Activated naive CD4-positive, alpha-beta T cell treated with Interleukin-2 at 50 U/mL for 16 hours (primary cell): ENCODE data around the gene SLC12A2.

Source experiments
- DNase-seq: peaks from one replicate; pipeline ENCODE4 v3.0.0-alpha.2; 2020

SLC12A2 gene

GRCh38 chr5:128083033-128083810 is at the start of gene SLC12A2:
SLC12A2 (plus strand) TSS chr5:128083766; CDS start chr5:128083955, 189 bp downstream.
- DNase-seq: peak; percentile 89

GRCh38 chr5:128035689-128036088 is 47.9 kb upstream of the SLC12A2 start:
- no peak for DNase-seq

- DNase-seq: no peak
Observed at GRCh38 chr5:128036950-128037349, 46.6 kb upstream of the SLC12A2 start.

- no peak for DNase-seq
Observed at GRCh38 chr5:128038643-128039042, 44.9 kb upstream of the SLC12A2 start.

- DNase-seq: no peak
Observed at GRCh38 chr5:128040927-128041326, 42.6 kb upstream of the SLC12A2 start.

- no peak for DNase-seq
Observed at GRCh38 chr5:128052780-128053179, 30.8 kb upstream of the SLC12A2 start.

GRCh38 chr5:128053291-128053954 is 30.1 kb upstream of the SLC12A2 start:
- DNase-seq: no peak

GRCh38 chr5:128060644-128061385 is 22.8 kb upstream of the SLC12A2 start:
- no peak for DNase-seq

- DNase-seq: no peak
Observed at GRCh38 chr5:128062172-128062746, 21.3 kb upstream of the SLC12A2 start.

- DNase-seq: no peak
Observed at GRCh38 chr5:128074171-128074570, 9.4 kb upstream of the SLC12A2 start.

- DNase-seq: no peak
Observed at GRCh38 chr5:128074953-128075352, 8.6 kb upstream of the SLC12A2 start.

- no peak for DNase-seq
Observed at GRCh38 chr5:128077526-128077925, 6.0 kb upstream of the SLC12A2 start.

- no peak for DNase-seq
Observed at GRCh38 chr5:128081111-128081851, 2.3 kb upstream of the SLC12A2 start.

- no peak for DNase-seq
Observed at GRCh38 chr5:128082551-128083032, 974 bp upstream of the SLC12A2 start.

- DNase-seq: no peak
Observed at GRCh38 chr5:128083811-128084227, 253 bp downstream of the SLC12A2 start.

- peak; percentile 52 for DNase-seq
Observed at GRCh38 chr5:128084228-128085167, 932 bp downstream of the SLC12A2 start.

- DNase-seq: no peak
Observed at GRCh38 chr5:128085413-128085812, 1.8 kb downstream of the SLC12A2 start.

GRCh38 chr5:128091579-128091978 is 8.0 kb downstream of the SLC12A2 start:
- DNase-seq: no peak

- DNase-seq: no peak
Observed at GRCh38 chr5:128092144-128092543, 8.6 kb downstream of the SLC12A2 start.

- DNase-seq: no peak
Observed at GRCh38 chr5:128093368-128093767, 9.8 kb downstream of the SLC12A2 start.

- DNase-seq: no peak
Observed at GRCh38 chr5:128097224-128097623, 13.7 kb downstream of the SLC12A2 start.
